Measurements from ENCODE around the gene FRMPD4.
"Not testable (repeated sequence)": the region's sequence is repeated elsewhere in the genome, so short reads cannot be mapped to it uniquely, and the experiment has no call there.

Gene FRMPD4

GRCh38 chrX:12489341-12489740, 351.1 kb downstream of the FRMPD4 start:
- intact Hi-C loops (cut with DNase I): no loop called here
- no peak for DNase-seq

- intact Hi-C loops (cut with DNase I): no loop called here
- no peak for DNase-seq
Measured at GRCh38 chrX:12494400-12495138, 356.3 kb downstream of the FRMPD4 start.

DNA sequence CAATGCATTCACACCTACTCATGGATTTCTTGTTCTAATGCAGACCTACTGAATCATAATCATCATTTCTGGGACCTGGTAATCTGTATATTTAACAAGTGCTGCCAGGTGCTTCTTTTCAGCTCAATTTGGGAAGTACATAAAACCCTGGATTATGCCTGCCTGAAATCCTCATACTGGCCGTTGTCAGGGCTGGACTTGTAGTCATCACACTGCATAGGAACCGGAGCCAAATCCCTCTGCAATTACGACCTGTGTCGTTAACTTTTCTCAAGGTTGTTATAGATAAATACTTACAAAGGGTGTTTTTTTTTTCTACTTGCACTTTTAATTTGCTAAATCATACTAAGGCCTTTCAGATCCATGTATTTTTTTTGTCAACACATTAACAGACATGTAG, 358.1 kb downstream of the FRMPD4 start:
- intact Hi-C loops (cut with DNase I): no loop called here
- DNase-seq: no peak

DNA sequence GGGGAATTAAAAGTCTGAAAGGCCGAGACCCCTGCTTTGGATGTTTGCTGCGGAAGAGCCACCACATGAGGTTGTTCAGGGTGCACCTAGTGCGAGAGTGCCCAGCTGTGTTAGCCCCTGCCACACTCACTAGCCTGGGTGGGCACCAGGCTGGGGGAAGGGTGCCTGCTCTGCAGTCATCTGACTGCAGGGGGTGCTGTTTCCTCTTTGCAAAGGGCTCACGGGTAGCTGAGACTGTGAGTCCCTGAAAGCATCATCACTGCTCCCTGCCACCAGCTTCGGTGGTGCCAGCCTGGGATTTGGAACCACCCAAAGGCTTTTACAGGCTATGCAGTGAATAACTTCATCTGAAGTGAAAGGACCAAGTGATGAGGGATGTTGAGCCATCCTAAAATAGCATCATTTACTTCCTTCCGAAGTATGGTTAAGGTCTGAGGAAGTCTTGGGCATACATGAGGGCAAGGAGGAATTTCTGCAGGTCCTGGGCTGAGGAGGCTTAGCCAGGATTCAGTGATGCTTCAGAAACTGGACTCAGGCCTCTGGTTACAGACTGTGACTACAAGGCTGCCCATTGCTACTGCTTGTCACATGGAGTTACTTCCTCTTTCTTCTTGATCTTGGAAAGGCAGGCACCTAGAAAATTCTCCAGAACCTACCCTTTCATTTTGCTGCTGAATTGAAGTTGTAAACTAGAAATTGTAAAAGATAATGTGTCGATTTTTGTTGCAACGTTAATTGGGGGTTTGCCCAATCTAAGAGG, 359.7 kb downstream of the FRMPD4 start:
- peak in 3 of 10 donors; percentile 9 to 82 (median 59) for DNase-seq
- intact Hi-C loops (cut with DNase I): no loop called here

GRCh38 chrX:12505127-12505526, 366.9 kb downstream of the FRMPD4 start:
- intact Hi-C loops (cut with DNase I): no loop called here
- DNase-seq: no peak

DNA sequence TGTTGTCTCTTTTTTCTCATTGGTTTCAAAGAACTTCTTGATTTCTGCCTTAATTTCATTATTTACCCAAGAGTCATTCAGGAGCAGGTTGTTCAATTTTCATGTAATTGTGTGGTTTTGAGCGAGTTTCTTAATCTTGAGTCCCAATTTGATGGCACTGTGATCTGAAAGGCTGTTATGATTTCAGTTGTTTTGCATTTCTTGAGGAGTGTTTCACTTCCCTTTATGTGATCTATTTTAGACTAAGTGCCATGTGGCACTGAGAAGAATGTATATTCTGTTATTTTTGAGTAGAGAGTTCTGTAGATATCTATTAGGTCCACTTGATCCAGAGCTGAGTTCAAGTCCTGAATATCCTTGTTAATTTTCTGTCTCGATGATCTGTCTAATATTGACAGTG, 377.1 kb downstream of the FRMPD4 start:
- DNase-seq; intact Hi-C loops (cut with DNase I): not testable (repeated sequence)

DNA sequence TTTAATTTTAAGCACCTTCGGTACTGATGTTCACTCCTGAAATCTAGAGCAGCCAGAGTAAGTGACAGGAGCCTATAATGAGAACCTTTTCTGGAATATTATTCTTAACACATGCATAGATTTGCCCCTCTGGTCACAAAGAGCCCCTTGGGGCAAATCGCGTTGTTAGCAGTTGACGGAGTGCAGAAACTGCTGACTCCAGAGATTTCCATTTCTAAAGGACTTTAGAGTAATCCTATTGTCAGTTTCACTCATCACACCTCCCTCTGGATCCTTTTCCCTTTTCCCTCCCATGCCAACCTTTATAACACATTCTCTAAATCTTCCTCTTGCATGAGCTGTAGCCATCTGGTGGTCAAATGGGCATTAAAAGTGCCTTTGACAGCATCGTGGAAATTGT, 388.0 kb downstream of the FRMPD4 start:
- DNase-seq: no peak
- intact Hi-C loops (cut with DNase I): no loop called here

- intact Hi-C loops (cut with DNase I); DNase-seq: not testable (repeated sequence)
Measured at GRCh38 chrX:12538096-12538495, 399.8 kb downstream of the FRMPD4 start.

DNA sequence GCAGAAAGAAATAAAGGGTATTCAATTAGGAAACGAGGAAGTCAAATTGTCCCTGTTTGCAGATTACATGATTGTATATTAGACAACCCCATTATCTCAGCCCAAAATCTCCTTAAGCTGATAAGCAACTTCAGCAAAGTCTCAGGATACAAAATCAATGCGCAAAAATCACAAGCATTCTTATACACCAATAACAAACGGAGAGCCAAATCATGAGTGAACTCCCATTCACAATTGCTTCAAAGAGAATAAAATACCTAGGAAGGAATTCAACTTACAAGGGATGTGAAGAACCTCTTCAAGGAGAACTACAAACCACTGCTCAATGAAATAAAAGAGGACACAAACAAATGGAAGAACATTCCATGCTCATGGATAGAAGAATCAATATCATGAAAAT, 404.0 kb downstream of the FRMPD4 start:
- DNase-seq: not testable (repeated sequence)

GRCh38 chrX:12548341-12548740, 410.1 kb downstream of the FRMPD4 start:
- DNase-seq: no peak
- intact Hi-C loops (cut with DNase I): no loop called here

More for the DNA sequence above, 404.0 kb downstream of the FRMPD4 start:
- intact Hi-C loops (cut with DNase I): not testable (repeated sequence)

DNA sequence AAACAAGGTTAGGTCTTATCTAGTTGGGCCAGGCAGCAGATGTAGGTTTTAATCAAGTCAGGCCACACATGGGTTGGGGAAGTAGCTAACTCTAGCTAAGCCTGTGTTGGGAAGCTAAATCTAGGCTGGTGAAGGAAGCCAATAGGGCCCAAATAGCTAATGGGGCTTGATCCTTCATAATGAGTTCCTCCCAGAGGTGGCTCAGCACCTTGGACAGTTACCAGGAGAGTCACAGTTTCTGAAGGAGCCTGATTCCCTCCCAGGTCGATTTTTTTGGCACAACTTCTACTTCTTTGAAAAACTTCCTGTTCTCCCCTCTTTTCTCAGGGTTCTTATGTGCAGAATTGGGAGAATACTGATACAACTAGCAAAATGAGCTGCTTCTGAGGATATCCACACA, 410.5 kb downstream of the FRMPD4 start:
- no peak for DNase-seq
- intact Hi-C loops (cut with DNase I): no loop called here

GRCh38 chrX:12554206-12554605, 415.9 kb downstream of the FRMPD4 start:
- intact Hi-C loops (cut with DNase I): no loop called here
- DNase-seq: no peak

GRCh38 chrX:12563121-12563520, 424.8 kb downstream of the FRMPD4 start:
- intact Hi-C loops (cut with DNase I): no loop called here

GRCh38 chrX:12564221-12564620, 425.9 kb downstream of the FRMPD4 start:
- intact Hi-C loops (cut with DNase I): no loop called here
- no peak for DNase-seq

More at GRCh38 chrX:12563121-12563520, 424.8 kb downstream of the FRMPD4 start:
- no peak for DNase-seq

DNA sequence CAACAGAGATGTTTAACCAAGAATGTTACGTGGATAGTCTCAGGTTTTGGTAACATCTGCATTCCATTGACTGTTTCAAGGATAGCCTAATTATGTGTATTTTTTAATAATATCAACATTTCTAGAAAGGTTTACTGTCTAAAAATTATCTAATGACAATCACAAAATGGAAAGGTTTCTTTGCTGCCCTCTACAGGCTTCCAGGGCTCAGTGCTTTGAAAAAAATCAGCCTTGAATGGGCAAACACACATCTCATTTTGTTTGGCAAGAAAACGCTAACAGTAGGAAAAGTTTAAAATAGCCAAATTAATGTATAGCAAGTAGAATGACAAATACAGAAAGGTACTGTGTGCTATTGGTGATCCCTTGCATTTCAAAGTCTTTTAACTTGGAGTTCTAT, 429.6 kb downstream of the FRMPD4 start:
- intact Hi-C loops (cut with DNase I): no loop called here
- no peak for DNase-seq

DNA sequence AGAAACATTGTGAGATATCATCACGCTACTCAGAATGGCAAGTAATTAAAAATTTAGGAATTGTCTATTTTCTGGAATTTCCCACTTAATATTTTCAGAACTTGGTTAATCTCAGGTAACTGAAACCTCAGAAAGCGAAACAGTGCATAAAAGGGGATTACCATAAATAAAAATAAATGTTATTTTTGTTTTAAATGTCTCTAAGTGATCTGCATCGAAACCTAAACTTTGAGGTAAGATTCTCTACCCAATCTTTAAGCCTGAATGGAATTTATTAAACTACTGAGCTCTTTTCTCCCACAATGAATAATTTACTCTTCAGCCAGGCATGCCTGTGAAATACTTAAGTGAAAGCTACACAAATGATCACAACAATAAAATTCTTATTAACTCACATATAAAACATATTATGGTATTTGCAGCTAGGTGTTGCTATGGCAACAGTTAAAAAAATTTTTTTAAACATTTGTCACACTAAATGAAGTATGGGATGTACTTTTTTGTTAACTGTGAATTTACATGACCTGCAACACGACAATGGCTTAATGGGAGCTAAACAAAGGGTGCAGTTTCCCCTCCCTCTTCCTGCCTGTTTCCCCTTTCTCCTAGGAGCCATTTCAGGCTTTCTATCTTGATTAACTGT, 432.7 kb downstream of the FRMPD4 start:
- DNase-seq: no peak
- intact Hi-C loops (cut with DNase I): no loop called here

GRCh38 chrX:12579311-12579710, 441.0 kb downstream of the FRMPD4 start:
- DNase-seq: no peak
- intact Hi-C loops (cut with DNase I): no loop called here

DNA sequence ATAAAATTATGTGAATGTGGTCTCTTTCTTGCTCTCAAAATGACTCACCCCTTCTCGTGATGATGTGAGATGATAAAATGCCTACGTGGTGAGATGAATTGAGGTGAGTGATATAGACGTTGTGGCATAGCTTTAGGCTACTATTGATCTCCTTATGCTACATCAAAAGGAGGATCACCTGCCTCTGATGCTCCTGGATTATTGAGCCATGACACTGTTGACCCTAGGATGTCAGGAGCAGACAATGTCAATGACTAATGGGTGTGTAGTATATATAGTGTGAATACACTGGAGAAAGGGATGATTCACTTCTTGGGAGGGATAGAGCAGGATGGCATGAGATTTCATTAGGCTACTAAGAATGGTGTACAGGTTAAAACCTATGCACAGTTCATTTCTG, 442.3 kb downstream of the FRMPD4 start:
- intact Hi-C loops (cut with DNase I): no loop called here
- DNase-seq: no peak

DNA sequence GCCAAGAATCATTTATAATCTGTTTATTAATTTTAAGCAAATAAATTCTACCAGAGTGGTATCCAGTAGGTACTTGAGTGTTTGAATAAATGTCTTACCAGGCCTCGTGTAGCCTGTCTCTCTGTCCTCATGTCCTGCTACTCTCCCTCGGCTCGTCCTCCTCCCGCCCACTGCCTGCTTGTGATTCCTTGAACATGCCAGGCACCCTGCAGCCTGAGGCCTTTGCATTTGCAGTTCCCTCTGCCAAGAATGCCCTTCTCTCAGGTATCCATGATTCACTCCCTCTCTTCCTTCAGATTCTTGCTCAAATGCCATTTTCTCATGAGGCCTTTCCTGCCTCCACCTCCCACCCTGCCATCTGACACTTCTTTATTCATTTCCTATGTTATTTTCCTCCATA, 443.3 kb downstream of the FRMPD4 start:
- intact Hi-C loops (cut with DNase I): no loop called here
- DNase-seq: peak in 2 of 10 donors; percentile 77 to 83

- intact Hi-C loops (cut with DNase I): no loop called here
Measured at GRCh38 chrX:12582649-12583048, 444.4 kb downstream of the FRMPD4 start.

DNA sequence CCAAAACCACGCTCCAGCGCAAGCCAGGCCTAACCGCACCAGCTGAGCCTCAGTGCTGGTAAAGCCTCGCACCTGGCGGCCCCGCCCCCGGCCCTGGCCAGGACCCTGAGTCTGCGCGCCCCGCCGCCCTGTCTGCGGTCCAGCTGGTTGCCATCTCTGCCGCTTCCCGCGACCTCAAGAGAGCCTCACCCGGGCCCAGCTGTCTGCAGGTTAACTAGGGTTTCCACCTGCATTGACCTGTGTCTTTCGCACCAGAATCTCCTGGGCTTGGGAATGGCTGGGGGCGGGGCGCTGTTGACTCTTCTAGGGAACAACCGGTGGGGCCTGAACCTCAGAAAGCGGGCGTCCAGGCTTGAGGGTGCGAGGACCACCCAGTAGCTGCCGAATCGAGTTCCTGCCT, 445.3 kb downstream of the FRMPD4 start:
- intact Hi-C loops (cut with DNase I): no loop called here
- peak in 2 of 10 donors; percentile 25 to 79 for DNase-seq

More at GRCh38 chrX:12582649-12583048, 444.4 kb downstream of the FRMPD4 start:
- peak in 4 of 10 donors; percentile 8 to 87 (median 22) for DNase-seq
